IPS-NIHi7 (cell line): Measurements from ENCODE around the gene TLR8.

Experiments
- DNase-seq: peaks from one replicate; pipeline ENCODE4 v3.0.0; 2012; ENCODE audit warnings: mixed read lengths; ENCODE audit errors: extremely low spot score

The TLR8 gene

DNA sequence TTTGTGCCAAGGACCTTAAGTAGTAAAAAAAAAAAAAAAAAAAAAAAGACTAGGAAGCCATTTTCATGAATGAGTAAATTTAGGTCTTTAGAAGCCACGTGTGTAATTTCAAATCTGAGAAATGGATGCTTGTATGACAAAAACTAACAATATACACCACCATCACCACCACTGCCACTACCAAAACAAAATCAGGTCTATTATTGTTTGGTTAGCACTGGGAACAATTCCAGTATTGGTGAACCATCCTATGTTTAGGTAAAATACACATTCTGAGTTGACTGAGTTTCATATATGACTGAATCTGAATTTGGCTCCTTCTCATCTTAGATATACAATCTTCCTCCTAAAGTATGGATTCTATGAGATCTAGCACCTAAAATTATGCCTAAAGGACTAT lies 59.7 kb downstream of the TLR8 start:
- DNase-seq: no peak

GRCh38 chrX:12967711-12968465 lies 61.5 kb downstream of the TLR8 start:
- DNase-seq: no peak

DNA sequence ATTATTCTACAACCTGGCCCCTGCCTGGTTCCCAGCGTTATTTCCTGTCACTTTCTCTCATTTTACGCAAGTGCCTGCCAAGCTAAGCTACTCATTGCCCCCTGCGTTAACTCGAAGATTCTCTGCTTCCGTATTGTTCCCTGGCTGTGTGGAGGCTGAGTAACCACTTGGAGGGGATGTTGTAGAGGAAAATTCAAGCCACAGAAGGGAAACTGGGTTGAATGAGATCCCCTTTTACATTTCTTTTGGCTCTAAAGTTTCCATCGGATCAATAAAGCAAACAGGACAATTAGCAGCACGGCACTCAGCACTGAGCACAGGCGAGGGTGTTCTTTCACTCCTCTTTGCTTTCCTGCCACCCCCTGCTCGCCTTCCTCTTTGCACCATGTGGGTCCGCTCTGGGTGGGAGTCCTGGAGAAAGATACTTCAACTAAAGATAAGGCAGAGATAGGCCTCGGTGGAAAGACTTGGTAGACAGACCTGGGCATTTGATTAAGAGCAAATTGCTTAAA lies 64.3 kb downstream of the TLR8 start:
- DNase-seq: peak; percentile 73

DNA sequence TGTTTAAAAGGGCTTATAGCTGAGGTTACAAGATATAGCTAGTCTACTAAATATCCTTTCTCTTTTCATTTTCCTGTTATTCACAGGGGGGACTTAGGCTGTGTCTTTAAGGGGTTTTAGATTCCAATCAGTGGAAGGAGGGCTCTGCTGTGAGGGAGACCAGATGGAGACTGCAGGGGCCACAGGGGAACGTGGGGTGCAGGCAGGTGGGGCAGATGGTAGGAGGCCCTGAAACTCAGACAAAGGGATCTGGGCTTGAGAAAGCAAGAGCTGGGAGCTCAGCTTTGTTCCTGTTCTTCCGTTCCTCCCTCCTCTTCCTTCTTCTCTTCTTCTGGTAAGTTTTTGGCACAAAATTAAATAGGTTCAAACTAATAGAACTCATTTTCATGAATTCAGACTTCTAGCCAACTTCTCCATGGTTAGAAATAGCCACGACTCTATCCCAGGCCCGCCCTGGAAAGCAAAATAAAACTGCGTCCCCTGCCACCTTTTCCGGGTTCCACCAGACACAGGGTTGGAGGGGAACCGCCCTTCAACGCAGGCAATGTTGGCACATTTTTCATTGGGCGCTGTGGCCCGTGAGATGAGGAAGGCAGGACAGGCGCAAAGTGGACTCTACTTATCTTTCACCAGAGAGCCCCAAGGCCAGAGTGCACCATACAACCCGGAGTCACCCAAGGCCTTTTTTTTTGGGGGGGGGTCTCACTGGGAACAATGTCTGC lies 65.0 kb downstream of the TLR8 start:
- DNase-seq: no peak

DNA sequence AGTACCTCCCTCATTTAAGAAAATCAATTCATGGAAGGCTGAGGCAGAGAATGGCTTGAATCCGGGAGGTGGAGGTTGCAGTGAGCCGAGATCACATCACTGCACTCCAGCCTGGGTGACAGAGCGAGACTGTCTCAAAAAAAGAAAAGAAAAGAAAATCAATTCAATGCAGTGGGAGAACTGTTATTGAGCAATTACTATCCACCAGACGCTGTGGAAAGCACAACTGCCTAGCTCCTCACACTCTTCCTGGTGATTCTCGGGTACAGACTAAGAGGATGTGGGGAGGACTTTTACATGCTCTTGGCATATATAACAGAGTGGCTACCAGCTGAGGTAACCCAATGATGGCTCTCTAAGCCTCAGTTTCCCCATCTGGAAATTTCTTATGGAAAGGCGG lies 65.8 kb downstream of the TLR8 start:
- DNase-seq: no peak
